Measurements from ENCODE around the gene GYPC.
"Not testable (repeated sequence)": the region's sequence is repeated elsewhere in the genome, so short reads cannot be mapped to it uniquely, and the experiment has no call there.

Gene GYPC

DNA sequence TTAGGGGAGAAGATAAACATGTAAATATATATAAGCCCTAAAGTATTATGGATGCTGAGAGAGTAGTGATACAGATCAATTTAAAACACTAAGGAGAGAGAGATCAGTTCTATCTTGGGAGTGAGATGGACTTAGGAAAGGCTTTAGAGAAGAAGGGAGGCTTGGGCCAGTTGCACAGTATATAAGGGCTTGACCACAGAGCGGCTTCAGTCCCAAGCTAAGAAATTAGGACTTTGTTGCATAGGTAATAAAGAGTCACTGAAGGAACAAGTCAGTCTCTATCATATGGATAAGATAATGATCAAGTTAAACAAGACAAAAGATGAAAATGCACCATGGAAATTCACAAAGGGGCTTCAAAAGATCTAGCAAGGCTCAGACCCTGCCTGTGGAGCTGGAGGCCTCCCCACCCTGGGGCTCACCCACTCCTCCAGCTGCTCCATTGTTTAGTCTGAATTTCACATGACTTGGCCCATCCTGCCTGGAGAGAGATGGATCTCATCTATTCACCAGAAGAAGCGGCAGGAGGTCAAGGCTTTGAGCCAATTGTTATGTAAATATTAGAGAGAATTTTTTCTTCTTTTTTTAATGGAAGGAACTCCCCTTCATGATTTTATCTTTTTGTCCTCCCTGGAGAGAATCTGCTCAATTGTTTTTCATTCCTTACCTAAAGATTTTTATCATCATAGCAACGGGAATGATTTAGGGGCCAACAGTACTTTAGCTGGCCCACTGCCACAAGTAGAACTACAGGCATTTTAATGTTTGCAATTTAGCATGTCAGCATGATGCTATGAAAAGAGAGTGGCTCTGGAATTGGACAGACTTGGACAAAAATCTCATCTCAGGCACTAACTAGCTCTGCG, 44.0 kb downstream of the GYPC start:
- no peak for DNase-seq (ENCODE audit: low spot score)

DNA sequence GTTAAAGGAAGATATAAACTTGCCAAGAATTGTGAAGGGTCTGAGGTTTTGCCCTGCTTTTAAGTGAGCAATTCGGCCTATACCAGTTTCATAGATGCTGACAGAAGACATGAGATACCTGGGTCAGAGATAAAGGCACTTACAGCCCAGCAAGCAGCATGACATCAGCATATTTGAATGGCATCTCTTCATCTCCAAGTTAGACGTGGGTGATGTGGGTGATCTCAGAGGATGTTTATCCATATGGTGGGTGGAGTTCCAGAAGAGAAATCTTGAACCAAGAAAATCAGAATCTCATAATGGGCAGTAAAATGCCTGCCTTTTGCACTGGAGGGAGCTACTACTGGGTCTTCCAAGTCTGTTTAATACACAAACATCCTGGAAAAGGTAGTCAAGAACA, 44.7 kb downstream of the GYPC start:
- DNase-seq (ENCODE audit: low spot score), result no peak

DNA sequence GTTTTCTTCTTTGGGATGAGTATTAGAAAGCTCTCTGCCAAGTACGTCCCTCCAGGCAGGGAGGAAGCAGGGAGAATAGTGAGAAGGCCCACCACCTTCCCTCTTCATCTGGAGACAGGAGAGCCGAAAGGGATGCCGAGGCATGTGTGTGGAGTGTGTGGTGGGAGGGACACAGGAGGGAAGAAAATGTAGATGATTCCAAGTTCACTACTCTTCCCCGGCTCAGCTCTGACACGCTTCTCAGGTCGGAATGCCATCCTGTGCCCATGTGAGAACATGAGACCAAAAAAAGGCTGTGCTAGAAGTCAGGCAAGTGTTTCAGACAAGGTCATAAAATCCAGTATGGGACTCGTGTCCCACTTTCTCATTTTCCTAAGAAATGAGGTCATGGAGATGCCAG, 47.4 kb downstream of the GYPC start:
- DNase-seq (ENCODE audit: low spot score), result no peak

DNA sequence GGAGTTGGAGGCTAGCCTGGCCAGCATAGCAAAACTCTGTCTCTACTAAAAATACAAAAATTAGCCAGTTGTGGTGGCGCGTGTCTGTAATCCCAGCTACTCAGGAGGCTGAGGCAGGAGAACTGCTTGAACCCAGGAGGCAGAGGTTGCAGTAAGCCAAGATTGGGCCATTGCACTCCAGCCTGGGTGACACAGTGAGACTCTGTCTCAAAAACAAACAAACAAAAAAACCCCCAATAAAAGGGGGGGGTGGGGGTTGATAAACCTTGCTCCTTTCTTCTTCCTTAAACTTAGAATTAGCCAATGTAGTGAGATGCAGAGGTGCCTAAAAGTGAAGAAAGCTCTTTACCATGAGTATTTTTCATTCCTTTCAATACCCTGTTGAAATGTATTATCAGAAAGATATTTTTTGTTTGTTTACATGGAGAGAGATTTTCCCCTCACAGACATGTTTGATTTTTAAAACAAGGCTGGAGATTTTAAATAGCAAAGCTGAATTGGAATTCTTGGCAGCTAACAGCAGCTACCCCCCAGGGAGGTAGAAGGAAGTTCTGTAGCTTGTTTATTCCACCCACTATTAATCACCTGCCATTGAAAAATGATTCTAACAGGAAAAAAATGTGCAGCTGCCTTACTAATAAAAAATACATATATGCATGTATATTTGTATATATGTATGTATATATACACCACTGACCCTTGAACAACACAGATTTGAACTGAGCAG, 48.6 kb downstream of the GYPC start:
- DNase-seq (ENCODE audit: low spot score), result no peak

DNA sequence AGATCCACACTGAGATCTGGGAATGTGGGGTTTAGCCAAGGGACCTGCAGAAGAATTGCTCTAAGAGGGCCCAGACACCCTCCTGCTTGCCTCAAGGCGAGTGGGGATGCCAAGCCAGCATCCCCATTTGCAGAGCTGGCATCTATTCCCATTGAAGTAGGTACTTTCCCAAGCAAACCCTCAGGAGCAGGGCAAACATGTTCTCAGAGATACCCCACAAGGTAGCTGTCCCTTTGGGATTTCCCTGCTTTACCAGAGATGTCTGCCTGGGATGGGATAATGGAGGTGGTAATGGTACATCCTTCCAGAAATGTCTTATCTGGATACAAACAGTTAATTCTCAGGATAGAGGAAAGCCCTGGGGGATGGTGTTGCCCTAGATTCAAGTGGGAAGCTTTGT, 51.2 kb downstream of the GYPC start:
- no peak for DNase-seq (ENCODE audit: low spot score)

DNA sequence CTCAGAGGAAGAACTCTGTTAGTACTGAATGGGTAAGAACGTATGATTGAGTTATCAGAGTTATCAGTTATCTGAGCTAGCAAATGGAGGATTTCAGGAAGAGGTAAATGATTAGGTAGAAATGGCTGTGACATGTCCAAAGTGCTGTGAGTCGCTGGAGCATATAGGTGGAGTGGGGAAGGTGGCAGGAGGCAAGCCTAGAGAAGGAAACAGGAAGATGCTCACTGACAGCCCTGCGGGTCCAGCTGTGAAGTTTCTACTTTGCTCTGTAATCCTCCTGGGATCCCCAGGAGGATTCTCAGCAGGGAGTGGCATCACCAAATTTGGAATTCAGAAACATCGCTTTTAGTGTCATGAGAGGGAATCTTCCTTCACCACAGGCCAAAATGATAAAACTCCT, 52.0 kb downstream of the GYPC start:
- DNase-seq (ENCODE audit: low spot score), result no peak

DNA sequence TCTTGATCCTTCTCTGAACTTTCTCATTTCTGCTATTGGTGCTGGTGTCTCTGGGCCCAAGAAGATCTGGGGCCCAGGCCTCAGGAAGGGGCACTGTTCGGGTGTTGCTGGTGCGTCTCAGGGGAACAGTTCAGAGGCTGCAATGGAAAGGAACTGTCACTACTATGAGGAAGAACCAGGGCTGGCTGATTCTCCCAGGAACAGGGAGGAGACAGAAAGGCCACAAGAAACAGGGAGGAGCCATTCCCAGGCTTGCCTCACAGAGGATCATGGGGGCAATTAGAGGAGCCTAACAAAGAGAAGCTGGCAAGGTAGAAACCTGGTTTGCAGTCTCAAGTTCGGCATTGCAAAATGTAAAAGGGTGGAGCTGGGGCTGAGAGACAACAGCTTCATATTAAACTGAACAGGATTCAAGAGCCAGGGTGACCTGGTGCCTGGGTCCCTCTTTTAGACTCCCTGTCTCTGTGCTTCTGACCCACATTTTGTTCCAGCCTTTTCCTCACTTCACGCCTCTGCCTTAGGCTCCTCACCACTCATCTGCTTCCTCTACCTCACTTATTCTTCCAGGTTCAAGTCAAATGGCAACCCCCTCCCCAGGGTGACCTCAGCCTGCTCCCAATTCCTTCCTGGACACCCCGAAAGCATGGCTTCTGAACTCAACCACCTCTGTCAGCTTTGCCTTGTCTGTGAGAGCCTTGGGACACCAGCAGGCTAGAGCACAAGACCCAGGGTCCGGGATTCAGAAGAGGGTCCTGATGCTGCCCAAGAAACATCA, 58.4 kb downstream of the GYPC start:
- DNase-seq (ENCODE audit: low spot score), result no peak

DNA sequence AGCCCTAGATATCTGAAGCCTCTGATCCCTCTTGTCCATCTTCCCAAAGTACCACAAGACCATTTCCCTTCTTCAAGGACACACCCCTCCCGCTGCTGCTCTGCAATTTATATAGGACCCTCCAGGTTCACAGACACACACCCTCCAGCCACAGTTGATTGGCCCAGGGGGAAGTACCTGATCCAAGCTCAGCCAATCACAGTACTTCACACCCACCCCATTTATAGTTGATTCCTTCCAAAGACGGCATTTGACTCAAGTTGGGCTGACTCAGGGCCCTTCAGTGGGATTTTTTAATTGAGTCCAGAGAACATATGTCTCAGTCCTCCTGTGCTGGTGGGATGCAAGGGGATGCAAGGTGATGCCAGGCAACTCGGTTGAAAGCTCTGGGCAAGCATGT, 59.2 kb downstream of the GYPC start:
- DNase-seq (ENCODE audit: low spot score), result no peak

DNA sequence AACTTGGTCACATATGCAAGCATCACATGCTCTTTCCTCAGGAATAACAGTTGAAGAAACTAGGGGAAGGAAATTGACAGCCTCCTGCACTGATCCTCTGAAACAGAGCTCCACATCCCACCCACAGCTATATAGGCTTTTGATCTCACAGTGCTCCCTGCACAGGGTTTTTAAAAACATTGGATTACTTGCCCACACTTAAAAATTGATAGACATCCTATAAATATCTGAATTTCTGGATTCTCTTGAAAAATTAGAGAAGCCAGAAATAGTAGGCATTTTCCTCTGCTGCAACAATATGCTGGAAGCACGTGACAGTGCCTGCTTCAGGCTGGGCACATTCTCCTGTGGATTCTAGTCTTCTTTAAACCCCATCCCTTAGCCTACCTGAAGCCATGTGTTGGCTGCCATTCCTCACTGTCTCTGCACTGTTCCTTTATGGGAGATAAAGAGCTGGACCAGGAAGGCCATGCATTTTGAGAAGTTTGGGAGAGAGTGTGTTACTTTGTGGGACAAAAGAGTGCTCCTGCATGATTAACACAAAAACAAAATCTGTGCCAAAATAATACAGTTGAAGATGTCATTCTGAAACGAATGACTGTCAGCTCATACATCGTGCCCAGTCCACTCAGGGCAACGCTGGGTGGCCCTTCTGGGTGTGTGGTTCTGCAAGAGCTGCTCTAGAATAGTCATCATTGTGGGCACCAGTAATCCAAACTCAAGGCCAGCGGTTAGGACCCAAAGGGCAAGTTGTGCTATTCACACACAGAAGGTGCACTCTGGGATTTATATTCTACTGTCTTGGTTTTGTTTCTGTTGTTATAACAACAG, 59.8 kb downstream of the GYPC start:
- no peak for DNase-seq (ENCODE audit: low spot score)

DNA sequence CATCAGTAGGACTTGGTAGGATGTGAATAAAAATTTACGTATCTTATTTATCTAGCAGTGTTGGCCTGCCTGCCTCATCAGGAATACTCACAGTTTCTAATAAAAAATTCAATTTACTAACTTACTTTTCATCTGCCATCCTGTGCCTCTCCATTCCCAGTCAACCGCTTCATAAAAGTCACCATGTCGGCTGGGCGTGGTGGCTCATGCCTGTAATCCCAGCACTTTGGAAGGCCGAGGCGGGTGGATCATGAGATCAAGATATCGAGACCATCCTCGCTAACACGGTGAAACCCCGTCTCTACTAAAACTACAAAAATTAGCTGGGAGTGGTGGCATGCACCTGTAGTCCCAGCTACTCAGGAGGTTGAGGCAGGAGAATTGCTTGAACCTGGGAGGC, 61.3 kb downstream of the GYPC start:
- not testable (repeated sequence) for DNase-seq (ENCODE audit: low spot score)

DNA sequence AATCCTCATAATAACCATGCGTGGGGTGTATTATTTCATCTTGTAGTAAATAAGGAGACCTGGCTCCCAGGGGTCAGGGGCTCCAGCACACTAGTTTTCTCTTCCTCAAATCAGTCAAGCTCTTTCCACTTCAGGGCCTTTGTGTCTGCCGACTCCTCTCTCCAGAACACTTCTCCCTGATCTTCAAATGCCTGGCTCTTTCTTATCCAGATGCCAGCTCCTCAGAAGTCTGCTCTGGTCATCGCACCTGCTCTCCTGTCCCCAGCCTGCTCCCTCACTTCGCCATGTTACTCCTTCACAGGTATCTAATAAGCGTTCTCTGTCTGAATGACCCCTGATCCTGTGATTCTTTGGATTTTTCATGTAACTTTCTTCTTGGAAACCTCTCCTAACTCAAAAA, 62.0 kb downstream of the GYPC start:
- DNase-seq (ENCODE audit: low spot score), result no peak

DNA sequence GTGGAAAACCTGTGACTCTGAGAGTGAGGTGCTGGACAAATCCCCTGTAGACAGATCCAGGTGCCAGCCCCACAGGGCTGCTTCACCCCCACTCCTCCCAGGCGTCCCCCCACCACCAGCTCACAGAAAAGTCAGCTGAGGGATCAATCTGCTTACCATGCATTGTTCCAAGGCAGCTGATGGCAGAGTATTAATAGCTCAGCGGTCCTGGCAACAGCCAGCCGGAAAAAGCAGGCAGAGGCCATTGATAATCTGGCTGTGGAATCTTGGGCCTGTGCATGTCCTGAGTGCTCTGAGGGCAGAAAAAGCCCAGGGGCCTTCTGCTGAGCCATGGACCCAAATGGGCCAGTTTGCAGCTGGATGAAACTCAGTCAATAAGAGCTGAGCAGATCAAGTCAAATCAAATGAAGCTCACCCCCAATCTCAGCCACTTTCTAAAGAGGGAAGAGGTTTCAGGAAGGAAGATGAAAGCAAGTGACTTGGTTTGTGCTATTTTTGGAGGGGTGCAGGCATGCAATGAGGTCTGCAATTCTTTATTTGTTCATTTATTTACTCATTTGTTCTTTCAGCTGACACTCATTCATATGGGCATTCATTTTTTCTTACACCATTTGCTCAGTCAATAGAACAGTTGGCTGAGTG, 63.4 kb downstream of the GYPC start:
- no peak for DNase-seq (ENCODE audit: low spot score)

DNA sequence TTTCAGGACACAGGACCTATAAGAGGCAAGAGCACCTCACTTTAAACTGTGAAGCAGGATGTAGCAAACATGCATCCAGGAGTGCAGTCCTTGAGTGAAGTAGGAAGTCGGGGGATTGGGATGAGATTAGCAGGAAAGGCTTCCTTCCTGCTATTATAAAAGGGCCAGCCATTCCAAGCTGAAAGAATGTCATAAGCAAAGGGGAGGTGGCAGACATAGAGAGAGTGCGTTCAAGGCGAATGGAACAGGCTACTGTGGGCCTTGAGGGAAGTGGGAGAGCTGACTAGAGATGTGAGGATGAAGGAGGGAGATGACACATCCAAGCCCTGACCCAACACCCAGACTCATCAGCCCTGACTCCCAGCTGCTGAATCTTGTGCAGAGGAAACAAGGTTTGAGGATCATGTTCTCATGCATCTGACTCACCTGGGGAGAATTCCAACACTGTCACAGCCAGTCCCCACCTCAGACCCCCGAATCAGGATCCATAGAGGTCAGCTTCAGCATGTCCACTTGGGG, 63.9 kb downstream of the GYPC start:
- no peak for DNase-seq (ENCODE audit: low spot score)

DNA sequence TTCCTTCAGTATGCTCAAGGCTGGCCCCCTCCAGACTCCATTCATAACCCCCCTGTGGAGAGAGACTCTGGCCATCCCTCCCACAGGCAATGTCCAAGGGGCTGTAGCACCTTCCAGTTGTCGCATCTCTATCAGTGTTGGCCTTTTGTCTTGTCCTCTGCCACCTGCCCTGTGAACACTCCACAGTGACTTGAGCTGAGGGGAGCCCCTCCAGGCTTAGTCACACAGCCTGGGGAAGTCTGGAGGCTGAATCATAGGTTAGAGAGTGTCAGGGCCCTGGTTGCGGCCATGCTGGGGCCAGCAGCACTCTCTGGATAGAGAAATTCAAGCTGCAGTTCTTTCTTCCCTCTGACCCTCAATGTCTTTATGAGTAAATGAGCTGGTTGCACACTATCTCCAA, 64.7 kb downstream of the GYPC start:
- no peak for DNase-seq (ENCODE audit: low spot score)

DNA sequence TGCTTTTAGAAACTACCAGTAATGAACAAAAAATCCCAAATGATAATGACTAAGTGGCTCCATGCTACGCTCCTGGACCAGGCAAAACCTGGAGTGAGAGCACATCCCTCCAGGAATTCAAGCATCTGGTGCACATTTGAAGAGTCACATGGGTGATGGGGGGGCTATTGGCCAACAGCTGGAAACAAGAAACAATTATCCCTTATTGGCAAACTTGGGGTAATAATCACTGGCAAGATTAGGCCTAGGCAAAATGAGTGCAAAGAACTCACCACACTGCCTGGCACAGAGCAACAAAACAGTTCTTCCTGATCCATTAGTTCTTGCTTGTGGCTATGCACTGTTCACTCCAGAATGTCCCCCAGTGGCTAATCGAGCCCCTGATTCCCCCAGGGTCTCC, 66.1 kb downstream of the GYPC start:
- DNase-seq (ENCODE audit: low spot score), result no peak

DNA sequence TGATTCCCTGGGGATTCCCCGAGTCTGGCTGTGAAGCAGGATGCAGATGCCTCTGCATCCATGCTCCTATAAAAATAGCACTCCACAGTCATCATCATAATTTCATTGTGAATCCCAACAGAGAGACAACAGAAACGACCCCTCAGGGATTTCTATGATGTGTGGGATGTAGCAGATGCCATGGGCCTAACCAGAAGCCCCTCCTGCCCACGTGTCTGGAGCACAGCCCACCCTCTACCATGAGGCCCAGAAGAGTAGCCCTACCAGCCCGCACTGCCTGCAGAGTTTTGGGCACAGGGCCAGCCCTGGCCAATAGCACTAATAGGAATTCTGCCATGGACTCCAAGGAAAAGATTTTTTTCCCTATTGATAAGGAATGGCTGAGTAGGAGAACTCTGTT, 66.6 kb downstream of the GYPC start:
- no peak for DNase-seq (ENCODE audit: low spot score)

DNA sequence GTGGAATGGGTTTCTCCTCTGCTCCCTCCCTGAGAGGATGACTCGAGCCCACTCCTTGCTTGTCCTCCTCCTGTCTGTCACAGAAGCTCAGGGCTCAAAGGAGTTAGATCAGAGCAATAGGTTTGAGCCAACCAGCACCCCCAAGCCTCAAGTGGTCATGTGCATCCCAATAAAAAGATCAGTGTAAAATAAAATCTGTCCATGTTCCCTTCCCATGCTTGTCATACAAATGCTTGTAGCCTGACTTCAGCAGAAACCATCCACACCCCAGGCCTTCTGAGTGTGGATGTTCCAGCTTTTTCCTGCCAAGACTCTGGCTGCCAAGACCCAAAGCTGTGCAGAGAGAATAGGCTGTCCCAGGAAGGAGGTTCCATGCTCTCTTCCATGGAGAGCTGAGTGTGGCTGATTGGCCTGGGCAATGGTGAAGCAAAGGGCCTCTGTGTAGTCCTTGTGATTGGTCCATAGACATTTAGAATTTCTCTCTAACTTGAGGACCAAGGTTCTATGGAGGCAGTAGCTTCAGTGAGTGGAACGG, 67.4 kb downstream of the GYPC start:
- DNase-seq (ENCODE audit: low spot score), result no peak

DNA sequence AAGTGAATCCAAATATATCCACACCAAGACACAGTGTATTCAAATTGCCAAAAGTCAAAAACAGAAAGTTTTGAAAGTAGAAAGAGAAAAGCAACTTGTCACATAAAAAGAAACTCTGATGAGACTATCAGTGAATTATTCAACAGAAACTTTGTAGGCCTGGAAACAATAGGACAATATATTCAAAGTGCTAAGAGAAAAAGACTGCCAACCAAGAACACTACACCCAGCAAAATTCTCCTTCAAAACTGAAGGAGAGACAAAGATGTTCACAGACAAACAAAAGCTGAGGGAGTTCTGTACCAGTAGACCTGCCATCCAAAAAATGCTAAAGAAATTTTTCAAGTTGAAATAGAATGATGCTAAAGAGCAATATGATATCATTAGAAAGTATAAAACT, 69.6 kb downstream of the GYPC start:
- no peak for DNase-seq (ENCODE audit: low spot score)

DNA sequence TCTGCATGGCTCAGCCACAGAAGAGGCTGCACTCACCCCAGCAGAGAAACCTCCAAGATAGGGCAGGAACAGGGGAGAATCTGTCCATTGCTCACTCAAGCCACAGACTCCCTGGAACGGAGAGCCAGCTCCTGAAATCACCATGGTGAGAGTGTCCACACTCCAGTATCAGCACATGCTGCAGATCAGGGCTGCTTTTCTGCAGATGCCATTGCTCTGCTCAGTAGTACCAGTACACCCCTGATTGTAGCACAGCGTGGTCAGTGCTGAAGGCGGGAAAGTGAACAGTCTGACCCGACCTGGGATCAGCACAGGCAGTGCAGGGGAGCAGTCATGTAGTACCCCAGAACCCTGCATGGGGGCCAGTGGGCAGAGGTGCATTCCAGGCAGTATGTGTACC, 73.9 kb downstream of the GYPC start:
- no peak for DNase-seq (ENCODE audit: low spot score)

DNA sequence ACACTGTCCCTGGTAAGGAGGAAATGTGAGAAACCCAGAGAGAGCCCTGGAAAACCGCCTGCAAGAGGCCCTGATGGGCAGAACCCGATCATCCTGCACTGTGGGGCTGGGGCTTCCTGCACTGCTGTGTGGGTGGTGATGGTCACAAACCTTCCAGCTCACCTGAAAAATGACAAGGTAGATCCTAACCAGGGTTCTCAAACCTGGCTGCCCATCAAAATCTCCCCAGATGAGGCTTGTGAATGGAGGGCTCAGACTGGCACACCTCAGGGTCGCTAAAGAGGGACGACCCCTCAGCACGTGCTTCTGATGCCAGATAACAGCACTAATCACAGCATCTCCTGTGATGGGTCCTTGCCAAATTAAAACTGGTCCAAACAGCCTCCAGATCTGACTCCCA, 74.7 kb downstream of the GYPC start:
- no peak for DNase-seq (ENCODE audit: low spot score)

DNA sequence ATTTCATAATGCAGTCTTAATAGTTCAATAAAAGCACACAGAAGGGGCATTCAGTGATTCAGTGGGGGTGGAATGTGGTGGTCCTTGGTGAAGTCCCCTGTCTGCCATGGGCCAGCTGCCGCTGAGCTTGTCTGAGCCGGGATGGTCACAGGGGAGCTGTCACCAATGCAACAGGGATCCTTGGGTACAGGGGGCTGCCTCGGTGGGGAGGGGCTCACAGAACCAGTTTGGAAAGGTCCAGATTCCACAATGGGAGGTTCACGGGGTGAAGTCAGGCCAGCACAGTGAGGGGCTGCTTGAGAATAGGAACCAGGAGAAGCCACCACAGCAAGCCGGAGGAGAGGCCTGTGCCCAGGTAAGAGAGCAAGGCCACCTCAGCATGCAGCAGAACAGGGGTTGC, 75.4 kb downstream of the GYPC start:
- DNase-seq (ENCODE audit: low spot score), result no peak
